Type B pancreatic cell (in vitro differentiated cells): ENCODE measurements around the gene OPRD1. TPM values are rescaled to one million over a fixed set of nuclear protein-coding genes. Genes with fewer than 3 reads are reported as not detected.

Source experiments
- DNase-seq: peaks from one replicate; pipeline ENCODE4 v3.0.0; 2021; ENCODE audit warnings: mixed read lengths; ENCODE audit not compliant: unreplicated experiment; ENCODE audit errors: extremely low spot score
- H3K27ac Mint-ChIP-seq: 2 replicates; pipeline ENCODE4 v1.8.0; 2021; ENCODE audit warnings: mild to moderate bottlenecking, mixed read lengths
- H3K27me3 Mint-ChIP-seq: 2 replicates; pipeline ENCODE4 v1.8.0; 2021; ENCODE audit warnings: mixed read lengths
- H3K36me3 Mint-ChIP-seq: 2 replicates; pipeline ENCODE4 v1.8.0; 2021; ENCODE audit warnings: mixed read lengths
- H3K4me1 Mint-ChIP-seq: one replicate; pipeline ENCODE4 v1.8.0; 2021; ENCODE audit warnings: mixed read lengths; ENCODE audit not compliant: unreplicated experiment
- H3K4me3 Mint-ChIP-seq: 2 replicates; pipeline ENCODE4 v1.8.0; 2021; ENCODE audit warnings: mild to moderate bottlenecking, mixed read lengths
- H3K9me3 Mint-ChIP-seq: 2 replicates; pipeline ENCODE4 v1.8.0; 2021; ENCODE audit warnings: mixed read lengths
- CTCF ChIP-seq: fragments of 200-600 bp; sonication (generic); conservative IDR thresholded peaks from 2 replicates; pipeline ENCODE4 v1.5.0; 2021; ENCODE audit warnings: antibody characterized with exemption, mild to moderate bottlenecking
- total RNA-seq: library from RNA; stranded (reverse); gene quantifications from 2 replicates; pipeline ENCODE4 v1.2.1, GENCODE V29; 2021; ENCODE audit warnings: low replicate concordance

Gene OPRD1
- total RNA-seq, 1 donor from 2014 or later = 1.1 TPM

- DNase-seq = peak; percentile 84
- peaks cover 3% of the 10 kb centered on the region for H3K27me3 Mint-ChIP-seq
- H3K9me3 Mint-ChIP-seq = no peaks in the 10 kb centered on the region
- H3K36me3 Mint-ChIP-seq = no peaks in the 10 kb centered on the region
- H3K27ac Mint-ChIP-seq = peak overlapping the region; percentile 52
- no peak overlapping the region for H3K4me3 Mint-ChIP-seq
- H3K4me1 Mint-ChIP-seq = peaks cover 13% of the 10 kb centered on the region
- TF ChIP-seq CTCF = peak; percentile 98
Measured at GRCh38 chr1:28877132-28877781, 65.3 kb downstream of the OPRD1 start.

DNA sequence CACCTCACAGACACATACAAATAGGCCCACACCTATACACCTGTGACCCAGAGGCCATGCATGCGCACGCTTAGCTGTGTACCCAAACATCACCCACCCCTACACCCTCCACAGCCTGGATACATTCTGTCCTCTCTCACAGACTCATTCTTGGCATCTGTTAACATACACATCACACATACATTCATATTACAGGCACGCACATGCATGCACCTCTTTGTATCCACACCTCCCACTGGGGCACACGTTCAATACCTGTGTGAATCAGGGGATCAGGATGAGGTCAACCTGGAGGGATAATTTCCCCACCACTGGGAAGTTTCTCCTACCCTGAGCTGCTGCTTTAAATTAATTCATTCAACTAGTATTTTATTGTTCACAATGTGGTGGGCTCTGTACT, 66.8 kb downstream of the OPRD1 start:
- Mint-ChIP-seq H3K27me3 (peaks cover 3% of the 10 kb centered on the region), H3K27ac (no peak overlapping the region), H3K36me3 (no peaks in the 10 kb centered on the region), H3K4me3 (no peak overlapping the region), H3K4me1 (peaks cover 15% of the 10 kb centered on the region), H3K9me3 (no peaks in the 10 kb centered on the region)
- no peak for TF ChIP-seq CTCF
- DNase-seq = no peak

- peaks cover 26% of the 10 kb centered on the region for H3K4me1 Mint-ChIP-seq
- H3K9me3 Mint-ChIP-seq = no peaks in the 10 kb centered on the region
- H3K4me3 Mint-ChIP-seq = peak overlapping the region; percentile 25
- no peaks in the 10 kb centered on the region for H3K36me3 Mint-ChIP-seq
- DNase-seq = peak; percentile 88
- H3K27me3 Mint-ChIP-seq = peaks cover 15% of the 10 kb centered on the region
- peak overlapping the region; percentile 77 for H3K27ac Mint-ChIP-seq
- peak; percentile 97 for TF ChIP-seq CTCF
Measured at GRCh38 chr1:28882009-28882628, 70.1 kb downstream of the OPRD1 start.

- Mint-ChIP-seq H3K27ac (peak overlapping the region; percentile 72), H3K36me3 (no peaks in the 10 kb centered on the region), H3K4me1 (peaks cover 30% of the 10 kb centered on the region), H3K27me3 (peaks cover 17% of the 10 kb centered on the region), H3K9me3 (no peaks in the 10 kb centered on the region), H3K4me3 (peak overlapping the region; percentile 30)
- TF ChIP-seq CTCF = no peak
- no peak for DNase-seq
Measured at GRCh38 chr1:28883242-28883616, 71.3 kb downstream of the OPRD1 start.

DNA sequence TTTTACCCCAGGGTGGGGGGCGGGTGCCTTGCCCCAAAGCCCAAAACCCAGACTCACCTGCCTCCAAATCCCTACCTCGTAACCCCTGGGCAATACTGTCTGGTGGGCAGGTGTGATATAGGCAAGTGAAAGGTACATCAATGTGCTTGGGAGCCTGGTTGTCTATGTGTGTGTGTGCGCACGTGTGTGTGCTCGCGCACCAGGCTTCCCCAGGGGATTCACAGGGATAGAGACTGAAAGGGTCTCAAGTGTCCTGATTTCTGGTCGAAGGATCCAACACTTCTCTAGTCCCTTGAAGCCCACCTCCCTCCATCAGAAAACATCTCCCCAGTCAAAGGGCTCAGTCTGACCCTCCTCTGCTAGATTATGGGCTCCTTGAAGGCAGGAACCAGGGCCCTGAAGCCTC, 73.5 kb downstream of the OPRD1 start:
- peak overlapping the region; percentile 89 for H3K4me3 Mint-ChIP-seq
- TF ChIP-seq CTCF = no peak
- H3K27me3 Mint-ChIP-seq = peaks cover 17% of the 10 kb centered on the region
- no peaks in the 10 kb centered on the region for H3K9me3 Mint-ChIP-seq
- H3K4me1 Mint-ChIP-seq = peaks cover 30% of the 10 kb centered on the region
- no peaks in the 10 kb centered on the region for H3K36me3 Mint-ChIP-seq
- peak overlapping the region; percentile 86 for H3K27ac Mint-ChIP-seq
- no peak for DNase-seq
